ENCODE results near the gene ZNF778. TPM values are rescaled to one million over a fixed set of nuclear protein-coding genes. Genes with fewer than 3 reads are reported as not detected.

ZNF778 gene
- total and polyA plus RNA-seq, 2 of the 13 experiments (the other 11 are each of a cell fraction or from before 2014, with no cell fraction given): 3.8 to 7.2 TPM

GRCh38 chr16:89171216-89172170 lies 46.0 kb upstream of the ZNF778 start, which contains the start of gene CDH15 (continued):
- TF ChIP-seq ZNF280D (CRISPR knock-in tag; IDR thresholded peaks at IDR 0.05) (no peak), THRA (CRISPR knock-in tag; IDR thresholded peaks at IDR 0.05; ENCODE audit: borderline replicate concordance) (no peak), U2AF1 (optimal IDR thresholded peaks at IDR 0.05; ENCODE audit: low read depth, low read length) (no peak), MXD1 (CRISPR knock-in tag; IDR thresholded peaks at IDR 0.05) (peak; percentile 34), ZNF720 (CRISPR knock-in tag; IDR thresholded peaks at IDR 0.05) (no peak), ZNF564 (CRISPR knock-in tag; IDR thresholded peaks at IDR 0.05) (no peak), MXI1 (IDR thresholded peaks at IDR 0.05; ENCODE audit: borderline replicate concordance, low read depth, low read length) (peak; percentile 92; the same call in 2 of the 3 replicates), ISL2 (CRISPR knock-in tag; IDR thresholded peaks at IDR 0.05) (no peak), ZNF7 (CRISPR knock-in tag; IDR thresholded peaks at IDR 0.05) (no peak), NONO (IDR thresholded peaks at IDR 0.05) (no peak), NONO (CRISPR knock-in tag; conservative IDR thresholded peaks at IDR 0.05) (peak; percentile 57; the same call in 1 of the 2 replicates), MIER2 (CRISPR knock-in tag; IDR thresholded peaks at IDR 0.05) (no peak), ARNT2 (CRISPR knock-in tag; IDR thresholded peaks at IDR 0.05; ENCODE audit: low read depth) (no peak), ZNF563 (CRISPR knock-in tag; IDR thresholded peaks at IDR 0.05) (peak; percentile 45; the same call in 1 of the 2 replicates), ISX (CRISPR knock-in tag; conservative IDR thresholded peaks at IDR 0.05) (no peak), SP5 (CRISPR knock-in tag; IDR thresholded peaks at IDR 0.05; ENCODE audit: borderline replicate concordance, low read depth) (peak; percentile 54), MBD4 (IDR thresholded peaks at IDR 0.05; ENCODE audit: borderline replicate concordance, low read length) (no peak), LRRFIP1 (CRISPR knock-in tag; conservative IDR thresholded peaks at IDR 0.05) (no peak), PBX3 (CRISPR knock-in tag; IDR thresholded peaks at IDR 0.05; ENCODE audit: borderline replicate concordance) (peak; percentile 62; the same call in 1 of the 2 replicates), SIX1 (CRISPR knock-in tag; IDR thresholded peaks at IDR 0.05; ENCODE audit: borderline replicate concordance) (no peak), TAF15 (IDR thresholded peaks at IDR 0.05; ENCODE audit: low read depth, low read length, poor library complexity, severe bottlenecking) (peak; percentile 12)

Data from HepG2 (cell line).